Keratinocyte (primary cell): ENCODE data around the gene SMTNL1. TPM values are rescaled to one million over a fixed set of nuclear protein-coding genes. Genes with fewer than 3 reads are reported as not detected.

ENCODE experiments used
- DNase-seq: peaks from one replicate; pipeline ENCODE4 v3.0.0-alpha.2; 2011; ENCODE audit warnings: low read depth, missing footprints, low spot score
- FAIRE-seq: peaks from 2 replicates; lab custom pipeline; 2011; peaks lifted over from hg19 to GRCh38; lab: Jason Lieb, UNC
- H2AFZ ChIP-seq: 2 replicates; pipeline ENCODE4 v1.6.0; 2012; ENCODE audit warnings: low read length, control low read depth, inconsistent platforms; ENCODE audit not compliant: control insufficient read depth
- H3K27ac ChIP-seq: 2 replicates; pipeline ENCODE4 v1.5.1; 2011; ENCODE audit warnings: low read length; ENCODE audit not compliant: control insufficient read depth, insufficient read depth
- H3K27me3 ChIP-seq: 3 replicates; pipeline ENCODE4 v1.6.0; 2011; ENCODE audit warnings: low read length; ENCODE audit not compliant: control insufficient read depth, insufficient read depth; ENCODE audit errors: extremely low read depth
- H3K36me3 ChIP-seq, 2 experiments: 2 replicates in 1 of 2; 3 replicates in 1 of 2; pipeline ENCODE4 v1.5.1; 2011; ENCODE audit warnings: low read length in 2 of 2, mild to moderate bottlenecking in 1 of 2; ENCODE audit not compliant: control insufficient read depth in 2 of 2, insufficient read depth in 2 of 2; ENCODE audit errors: extremely low read depth in 1 of 2
- H3K4me1 ChIP-seq: 3 replicates; pipeline ENCODE4 v1.5.1; 2011; ENCODE audit warnings: low read length; ENCODE audit not compliant: control insufficient read depth, insufficient read depth; ENCODE audit errors: extremely low read depth
- H3K4me2 ChIP-seq: 3 replicates; pipeline ENCODE4 v1.6.0; 2011; ENCODE audit warnings: low read depth, low read length; ENCODE audit not compliant: control insufficient read depth, insufficient read depth; ENCODE audit errors: extremely low read depth
- H3K4me3 ChIP-seq, 3 experiments: fragments of 200-600 bp in 1 of 3; sonication (generic) in 1 of 3; 2 replicates in 2 of 3; 3 replicates in 1 of 3; pipeline ENCODE4 v1.5.1; 2011 to 2016; ENCODE audit warnings: low read length in 3 of 3, mild to moderate bottlenecking in 3 of 3, control low read depth in 2 of 3, inconsistent platforms in 1 of 3, low read depth in 1 of 3, mixed read lengths in 1 of 3, mixed run types in 1 of 3, moderate library complexity in 1 of 3; ENCODE audit not compliant: control insufficient read depth in 2 of 3, insufficient read depth in 2 of 3; ENCODE audit errors: extremely low read depth in 1 of 3
- H3K79me2 ChIP-seq: 2 replicates; pipeline ENCODE4 v1.6.0; 2012; ENCODE audit warnings: low read length; ENCODE audit not compliant: control insufficient read depth, insufficient read depth
- H3K9ac ChIP-seq: 3 replicates; pipeline ENCODE4 v1.6.0; 2011; ENCODE audit warnings: low read length; ENCODE audit not compliant: control insufficient read depth, insufficient read depth; ENCODE audit errors: extremely low read depth
- H3K9me1 ChIP-seq: 3 replicates; pipeline ENCODE4 v1.6.0; 2011; ENCODE audit warnings: low read length; ENCODE audit not compliant: control insufficient read depth, insufficient read depth; ENCODE audit errors: extremely low read depth
- H3K9me3 ChIP-seq: 2 replicates; pipeline ENCODE4 v1.5.1; 2012; ENCODE audit warnings: low read depth, low read length; ENCODE audit not compliant: control insufficient read depth
- H4K20me1 ChIP-seq: 3 replicates; pipeline ENCODE4 v1.6.0; 2011; ENCODE audit warnings: low read length; ENCODE audit not compliant: control insufficient read depth, insufficient read depth; ENCODE audit errors: extremely low read depth
- CTCF ChIP-seq, 3 experiments: IDR thresholded peaks in 1 of 3; conservative IDR thresholded peaks in 1 of 3; optimal IDR thresholded peaks in 1 of 3; 2 replicates in 2 of 3; 3 replicates in 1 of 3; pipeline versions ENCODE3 to v1.5.1; 2011; ENCODE audit warnings: low read length in 3 of 3, mild to moderate bottlenecking in 3 of 3, moderate library complexity in 2 of 3, control low read depth in 1 of 3, inconsistent platforms in 1 of 3; ENCODE audit not compliant: insufficient read depth in 2 of 3; ENCODE audit errors: extremely low read depth in 1 of 3
- EZH2 ChIP-seq: IDR thresholded peaks from one replicate; pipeline ENCODE4 v1.6.1; 2012; ENCODE audit warnings: inconsistent platforms, mild to moderate bottlenecking, low read length, moderate library complexity
- dilution Hi-C: fragments of 300-500 bp; cut with MboI; formaldehyde crosslinking; loops from one replicate; pipeline ENCODE4 v1.7.0; 2020; ENCODE audit warnings: low sequenced_read_pairs; ENCODE audit not compliant: extremely low pct_ligation_motif_present
- polyA plus RNA-seq, 5 experiments: library from polyadenylated mRNA; depleted of rRNA in 3 of 5; stranded (reverse) in 3 of 5; stranded (forward) in 1 of 5; unstranded in 1 of 5; fragments of >200 nt; gene quantifications; 1 replicate in 1 of 5; 2 replicates in 3 of 5; 3 replicates in 1 of 5; pipeline versions ENCODE4 v1.2.1 to v1.2.3, GENCODE V29; 2011 to 2012; ENCODE audit warnings: missing spikeins in 2 of 5, low read depth in 1 of 5, low replicate concordance in 1 of 5

Gene SMTNL1
- polyA plus RNA-seq, 1 donor (not counting 4 experiments of a cell fraction or from before 2014, with no cell fraction given): not detected

GRCh38 chr11:57547854-57548377, 10.5 kb downstream of the SMTNL1 start:
- no peak for FAIRE-seq
- dilution Hi-C loops: no loop called here
- H3K9me1 ChIP-seq: no peaks in the 10 kb centered on the region
- H4K20me1 ChIP-seq: no peaks in the 10 kb centered on the region
- no peak overlapping the region for H2AFZ ChIP-seq
- peaks cover 4 to 17% of the 10 kb centered on the region in 2 experiments for H3K36me3 ChIP-seq
- no peaks in the 10 kb centered on the region for H3K79me2 ChIP-seq
- DNase-seq: no peak
- H3K27me3 ChIP-seq: peaks cover 4% of the 10 kb centered on the region
- H3K9me3 ChIP-seq: no peaks in the 10 kb centered on the region
- H3K4me3 ChIP-seq: no peak overlapping the region
- no peak overlapping the region for H3K27ac ChIP-seq
- no peak overlapping the region for H3K4me2 ChIP-seq
- TF ChIP-seq EZH2: no peak
- TF ChIP-seq CTCF (optimal IDR thresholded peaks at IDR 0.05 in 1 of 3, IDR thresholded peaks at IDR 0.05 in 1 of 3, conservative IDR thresholded peaks at IDR 0.05 in 1 of 3; ENCODE audit: extremely low read depth in 1 of 3, insufficient read depth in 2 of 3, low read length in 3 of 3): no peak
- H3K4me1 ChIP-seq: peaks cover 9% of the 10 kb centered on the region
- H3K9ac ChIP-seq: no peak overlapping the region

- no peaks in the 10 kb centered on the region for H3K27me3 ChIP-seq
- H3K4me3 ChIP-seq: no peak overlapping the region
- no peaks in the 10 kb centered on the region for H3K9me1 ChIP-seq
- TF ChIP-seq CTCF (optimal IDR thresholded peaks at IDR 0.05 in 1 of 3, IDR thresholded peaks at IDR 0.05 in 1 of 3, conservative IDR thresholded peaks at IDR 0.05 in 1 of 3; ENCODE audit: extremely low read depth in 1 of 3, insufficient read depth in 2 of 3, low read length in 3 of 3) (no peak), EZH2 (no peak)
- dilution Hi-C loops: no loop called here
- no peaks in the 10 kb centered on the region for H3K9me3 ChIP-seq
- H3K79me2 ChIP-seq: no peaks in the 10 kb centered on the region
- H3K9ac ChIP-seq: no peak overlapping the region
- H3K36me3 ChIP-seq: peaks cover 7 to 27% of the 10 kb centered on the region in 2 experiments
- H2AFZ ChIP-seq: no peak overlapping the region
- H3K4me2 ChIP-seq: no peak overlapping the region
- peaks cover 4% of the 10 kb centered on the region for H3K4me1 ChIP-seq
- H3K27ac ChIP-seq: no peak overlapping the region
- FAIRE-seq (no peak), DNase-seq (no peak)
- no peaks in the 10 kb centered on the region for H4K20me1 ChIP-seq
Measured at GRCh38 chr11:57549983-57550382, 12.6 kb downstream of the SMTNL1 start.
